ENCODE results near the gene PARD3B. TPM values are rescaled to one million over a fixed set of nuclear protein-coding genes. Genes with fewer than 3 reads are reported as not detected.

The PARD3B gene
- total RNA-seq, 1 experiment from 2014 or later, result 6.4 TPM

GRCh38 chr2:204850581-204850980 is 305.3 kb downstream of the PARD3B start:
- no peak for TF ChIP-seq CTCF (conservative IDR thresholded peaks at IDR 0.05)
- no peak overlapping the region for H3K14ac ChIP-seq (ENCODE audit: insufficient read depth, low read length)
- no peaks in the 10 kb centered on the region for H4K20me1 ChIP-seq (ENCODE audit: control insufficient read depth, insufficient read depth, insufficient read length)
- no peak overlapping the region for H3K4me2 ChIP-seq (ENCODE audit: insufficient read depth, insufficient read length, low read length)
- no peaks in the 10 kb centered on the region for H3K79me2 ChIP-seq (ENCODE audit: insufficient read depth, low read length)
- H4K5ac ChIP-seq (ENCODE audit: insufficient read length, low read depth, low read length), result no peak overlapping the region
- no peaks in the 10 kb centered on the region for H3K27me3 ChIP-seq (ENCODE audit: insufficient read depth, low read length)
- Mint-ChIP-seq H3K4me1 (peaks cover 0 to 3% of the 10 kb centered on the region in 2 experiments; a peak in 2 of 4 replicates), H3K27me3 (ENCODE audit: low read depth) (no peaks in the 10 kb centered on the region), H3K36me3 (ENCODE audit: insufficient read depth in 1 of 3, low read depth in 3 of 3) (no peaks in the 10 kb centered on the region), H3K9me3 (no peaks in the 10 kb centered on the region), H3K27ac (no peak overlapping the region), H3K4me3 (no peak overlapping the region)
- no peak for DNase-seq
- no peak overlapping the region for H4K8ac ChIP-seq (replicated peaks; ENCODE audit: insufficient read length, low read depth, low read length)
- no peaks in the 10 kb centered on the region for H3K23me2 ChIP-seq (ENCODE audit: insufficient read length, low read depth, low read length, poor library complexity, severe bottlenecking)
- no peaks in the 10 kb centered on the region for H3K79me1 ChIP-seq (ENCODE audit: insufficient read depth, low read depth, low read length, poor library complexity, severe bottlenecking)
- H2BK5ac ChIP-seq (ENCODE audit: insufficient read length, low read length), result no peak overlapping the region
- no peak overlapping the region for H2BK20ac ChIP-seq (ENCODE audit: low read depth, low read length, poor library complexity, severe bottlenecking)
- H2AFZ ChIP-seq (ENCODE audit: low read length), result no peak overlapping the region
- H3K56ac ChIP-seq (ENCODE audit: insufficient read length, low read depth, low read length), result no peak overlapping the region
- H2BK120ac ChIP-seq (ENCODE audit: low read depth, low read length, poor library complexity, severe bottlenecking), result no peak overlapping the region
- no peak overlapping the region for H2BK12ac ChIP-seq (ENCODE audit: insufficient read length, low read depth, low read length)
- H3K18ac ChIP-seq (ENCODE audit: insufficient read length, low read depth, low read length), result no peak overlapping the region
- no peak overlapping the region for H3K4ac ChIP-seq (ENCODE audit: low read depth, low read length)
- no peak overlapping the region for H3K23ac ChIP-seq (ENCODE audit: insufficient read length, low read depth, low read length)
- no peak overlapping the region for H3K27ac ChIP-seq (ENCODE audit: insufficient read length, low read depth, low read length)
- H4K91ac ChIP-seq (ENCODE audit: insufficient read length, low read depth, low read length), result no peak overlapping the region
- no peak overlapping the region for H3T11ph ChIP-seq (ENCODE audit: low read length)
- H2BK15ac ChIP-seq (ENCODE audit: low read depth, low read length), result no peak overlapping the region
- no peaks in the 10 kb centered on the region; the same call in 1 of the 2 replicates for H3K4me1 ChIP-seq (ENCODE audit: insufficient read depth, low read length)
- no CpG with 5 or more reads among the region's 4 CpGs for WGBS (ENCODE audit: extremely low coverage, insufficient read length, low lambda C conversion rate)
- H3K9ac ChIP-seq (ENCODE audit: extremely low read depth, insufficient read length, low read length), result no peak overlapping the region
- no peak overlapping the region for H2AK5ac ChIP-seq (ENCODE audit: insufficient read length, low read length)
- no peaks in the 10 kb centered on the region for H3K9me3 ChIP-seq (ENCODE audit: control insufficient read depth, low read depth, low read length)

Measured in H9 (cell line).